ENCODE measurements around the gene CYP1B1.
A peak's percentile ranks its signal among the peaks of the same experiment; 100 is the strongest.

Gene CYP1B1

GRCh38 chr2:38075507-38076151, at the start of gene CYP1B1:
TSS of gene CYP1B1 (minus strand) at chr2:38076151. CDS start at chr2:38075388, 763 bp downstream.
- TF ChIP-seq CTCF (IDR thresholded peaks at IDR 0.05; ENCODE audit: borderline replicate concordance, insufficient read depth, low read depth, low read length), result no peak

GRCh38 chr2:38125007-38125406, 49.1 kb upstream of the CYP1B1 start:
- TF ChIP-seq CTCF (IDR thresholded peaks at IDR 0.05; ENCODE audit: borderline replicate concordance, insufficient read depth, low read depth, low read length), result no peak
- no peak overlapping the region for H3K4me3 ChIP-seq (ENCODE audit: low read depth, low read length)

More at GRCh38 chr2:38075507-38076151, at the start of gene CYP1B1:
- H3K4me3 ChIP-seq (ENCODE audit: low read depth, low read length), result peak within 1 kb of the TSS; percentile 62

GRCh38 chr2:38123911-38124310, 48.0 kb upstream of the CYP1B1 start:
- no peak for TF ChIP-seq CTCF (IDR thresholded peaks at IDR 0.05; ENCODE audit: borderline replicate concordance, insufficient read depth, low read depth, low read length)
- no peak overlapping the region for H3K4me3 ChIP-seq (ENCODE audit: low read depth, low read length)

- no peak for TF ChIP-seq CTCF (IDR thresholded peaks at IDR 0.05; ENCODE audit: borderline replicate concordance, insufficient read depth, low read depth, low read length)
- no peak overlapping the region for H3K4me3 ChIP-seq (ENCODE audit: low read depth, low read length)
These were observed 46.4 kb upstream of the CYP1B1 start for GRCh38 chr2:38122344-38122743.

- no peak overlapping the region for H3K4me3 ChIP-seq (ENCODE audit: low read depth, low read length)
- TF ChIP-seq CTCF (IDR thresholded peaks at IDR 0.05; ENCODE audit: borderline replicate concordance, insufficient read depth, low read depth, low read length), result no peak
These were observed 45.5 kb upstream of the CYP1B1 start for GRCh38 chr2:38121481-38121880.

GRCh38 chr2:38120829-38121228, 44.9 kb upstream of the CYP1B1 start:
- no peak overlapping the region for H3K4me3 ChIP-seq (ENCODE audit: low read depth, low read length)
- no peak for TF ChIP-seq CTCF (IDR thresholded peaks at IDR 0.05; ENCODE audit: borderline replicate concordance, insufficient read depth, low read depth, low read length)

GRCh38 chr2:38120264-38120592, 44.3 kb upstream of the CYP1B1 start:
- H3K4me3 ChIP-seq (ENCODE audit: low read depth, low read length), result no peak overlapping the region
- TF ChIP-seq CTCF (IDR thresholded peaks at IDR 0.05; ENCODE audit: borderline replicate concordance, insufficient read depth, low read depth, low read length), result no peak
